H1 (cell line): ENCODE results near the gene LBR. TPM values are rescaled to one million over a fixed set of nuclear protein-coding genes. Genes with fewer than 3 reads are reported as not detected.

Experiments
- CEBPB ChIP-seq: IDR thresholded peaks from 2 replicates; pipeline ENCODE4 v1.6.1; 2012; ENCODE audit warnings: low read depth, low read length
- CHD7 ChIP-seq: fragments of 300-600 bp; sonication (generic); IDR thresholded peaks from 2 replicates; pipeline ENCODE4 v1.7.1; 2012; ENCODE audit warnings: low read length, moderate library complexity, mild to moderate bottlenecking, inconsistent platforms; ENCODE audit not compliant: insufficient replicate concordance
- MAFK ChIP-seq: IDR thresholded peaks from 2 replicates; pipeline ENCODE4 v1.6.1; 2012; ENCODE audit warnings: low read depth, mild to moderate bottlenecking, improper control_type of control experiment, low read length
- polyA plus RNA-seq, 7 experiments: library from polyadenylated mRNA; depleted of rRNA in 3 of 7; stranded (reverse) in 5 of 7; unstranded in 2 of 7; fragments of >200 nt in 5 of 7; fragments of 200-250 nt in 2 of 7; gene quantifications; 1 replicate in 5 of 7; 2 replicates in 1 of 7; 4 replicates in 1 of 7; pipeline versions ENCODE4 v1.2.1 to v1.2.3, GENCODE V29; 2011 to 2013; ENCODE audit warnings: missing spikeins in 2 of 7, mixed read lengths in 2 of 7
- total RNA-seq: library from RNA; stranded (reverse); fragmentation: NEBNext Ultra II Directional; extraction: Animal tissue kit (Norgen Biotek cat#: 25700); gene quantifications from 2 replicates; pipeline ENCODE4 v1.2.1, GENCODE V29; 2021
- TF ChIP-seq, protein P1 (sequence below): IDR thresholded peaks from 2 replicates; pipeline ENCODE4 v1.6.1; 2011; ENCODE audit warnings: low read length, improper control_type of control experiment

The LBR gene
- total and polyA plus RNA-seq, 2 of the 8 experiments (the other 6 are each of a cell fraction or from before 2014, with no cell fraction given) = 32.1 to 89.8 TPM

- TF ChIP-seq, protein P1, sequence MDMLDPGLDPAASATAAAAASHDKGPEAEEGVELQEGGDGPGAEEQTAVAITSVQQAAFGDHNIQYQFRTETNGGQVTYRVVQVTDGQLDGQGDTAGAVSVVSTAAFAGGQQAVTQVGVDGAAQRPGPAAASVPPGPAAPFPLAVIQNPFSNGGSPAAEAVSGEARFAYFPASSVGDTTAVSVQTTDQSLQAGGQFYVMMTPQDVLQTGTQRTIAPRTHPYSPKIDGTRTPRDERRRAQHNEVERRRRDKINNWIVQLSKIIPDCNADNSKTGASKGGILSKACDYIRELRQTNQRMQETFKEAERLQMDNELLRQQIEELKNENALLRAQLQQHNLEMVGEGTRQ = no peak
- no peak for TF ChIP-seq CHD7
- TF ChIP-seq MAFK = no peak
- no peak for TF ChIP-seq CEBPB
Observed at GRCh38 chr1:225458222-225458631, 30.4 kb upstream of the LBR start (continued).
